HG03139 (cell line): ENCODE measurements around the gene GABARAPL1.

Source experiments
- ATAC-seq: cut with Tn5 transposase; IDR thresholded peaks from one replicate; pipeline ENCODE4 v1.9.1; 2021; ENCODE audit not compliant: unreplicated experiment

Gene GABARAPL1

GRCh38 chr12:10234562-10234961, 21.9 kb downstream of the GABARAPL1 start:
- ATAC-seq: no peak

GRCh38 chr12:10235761-10236631, 23.3 kb downstream of the GABARAPL1 start:
- no peak for ATAC-seq

DNA sequence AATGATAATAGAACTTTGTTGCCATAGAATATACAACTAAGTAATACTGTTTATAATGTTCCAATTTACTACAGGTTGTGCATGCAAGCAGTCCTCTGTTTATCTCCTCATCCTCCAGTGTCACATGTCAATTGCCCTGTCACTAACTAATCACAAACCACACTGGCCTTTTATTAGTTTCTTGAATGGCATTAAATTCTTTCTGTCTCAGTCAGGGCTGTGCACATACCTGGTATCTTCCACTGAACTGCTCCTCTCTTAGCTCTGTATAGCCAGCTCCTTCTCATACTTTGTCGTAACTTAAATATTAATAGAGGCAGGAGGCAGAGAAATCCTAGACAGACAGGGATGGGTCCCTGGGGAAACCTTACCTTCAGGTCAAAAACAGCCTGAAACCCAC, 24.0 kb downstream of the GABARAPL1 start:
- ATAC-seq: no peak

DNA sequence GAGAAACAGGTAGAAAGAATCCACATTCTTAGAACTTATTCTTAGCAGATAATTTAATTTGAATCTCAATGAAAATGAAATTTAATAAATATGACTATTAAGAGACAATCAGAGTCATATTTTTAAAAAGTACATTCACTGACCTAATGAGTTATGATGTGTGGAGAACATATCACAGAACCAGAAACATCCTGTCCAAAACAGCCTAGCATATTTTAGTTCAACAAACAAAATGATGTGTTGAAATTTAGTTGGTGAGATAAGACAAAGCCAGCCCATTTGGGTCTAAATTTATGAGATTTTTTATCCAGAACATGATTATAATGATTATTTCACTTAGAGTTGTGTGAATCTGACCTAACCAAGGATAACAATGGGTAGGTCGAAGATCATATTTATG, 25.8 kb downstream of the GABARAPL1 start:
- ATAC-seq: no peak

DNA sequence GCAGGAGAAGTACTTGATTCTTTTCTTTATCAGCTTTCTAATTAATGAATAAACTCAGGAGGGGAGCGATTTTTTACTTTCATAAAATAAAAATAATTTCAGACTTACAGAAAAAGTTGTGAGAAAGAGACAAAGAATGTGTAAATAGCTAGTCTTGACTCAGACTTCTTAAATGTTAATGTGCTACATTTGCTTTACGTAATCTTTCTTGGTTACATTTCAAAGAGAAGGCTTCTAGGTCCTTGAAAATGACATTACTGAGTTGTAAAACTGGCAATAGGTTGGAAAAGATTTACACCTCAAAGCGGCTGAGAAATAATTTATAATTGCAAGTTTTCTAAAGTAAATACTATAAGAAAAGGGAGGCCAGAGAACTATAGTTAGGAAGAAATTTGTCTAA, 28.6 kb downstream of the GABARAPL1 start:
- ATAC-seq: no peak

DNA sequence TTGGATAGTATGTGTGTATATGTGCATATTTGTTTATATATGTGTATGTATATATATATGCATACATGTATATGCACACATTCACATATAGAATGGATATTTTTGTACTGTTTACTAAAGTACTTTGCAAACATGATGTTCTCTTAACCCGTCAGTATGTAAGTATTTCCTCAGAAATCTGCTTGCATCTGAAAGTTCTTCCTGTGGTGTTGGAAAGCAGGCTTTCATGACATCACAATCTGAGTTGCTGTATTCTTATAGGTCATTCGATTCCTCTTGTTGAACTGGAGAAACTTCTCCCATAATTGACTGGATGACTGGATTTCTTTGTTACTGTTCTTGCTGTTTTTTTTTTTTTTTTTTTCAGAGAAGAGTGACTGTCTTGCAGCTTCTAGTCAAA, 29.1 kb downstream of the GABARAPL1 start:
- no peak for ATAC-seq

GRCh38 chr12:10242539-10242938, 29.9 kb downstream of the GABARAPL1 start:
- ATAC-seq: no peak

GRCh38 chr12:10243818-10244520, 31.3 kb downstream of the GABARAPL1 start:
- peak; percentile 85 for ATAC-seq

- ATAC-seq: no peak
These were observed 34.9 kb downstream of the GABARAPL1 start for GRCh38 chr12:10247436-10248058.

DNA sequence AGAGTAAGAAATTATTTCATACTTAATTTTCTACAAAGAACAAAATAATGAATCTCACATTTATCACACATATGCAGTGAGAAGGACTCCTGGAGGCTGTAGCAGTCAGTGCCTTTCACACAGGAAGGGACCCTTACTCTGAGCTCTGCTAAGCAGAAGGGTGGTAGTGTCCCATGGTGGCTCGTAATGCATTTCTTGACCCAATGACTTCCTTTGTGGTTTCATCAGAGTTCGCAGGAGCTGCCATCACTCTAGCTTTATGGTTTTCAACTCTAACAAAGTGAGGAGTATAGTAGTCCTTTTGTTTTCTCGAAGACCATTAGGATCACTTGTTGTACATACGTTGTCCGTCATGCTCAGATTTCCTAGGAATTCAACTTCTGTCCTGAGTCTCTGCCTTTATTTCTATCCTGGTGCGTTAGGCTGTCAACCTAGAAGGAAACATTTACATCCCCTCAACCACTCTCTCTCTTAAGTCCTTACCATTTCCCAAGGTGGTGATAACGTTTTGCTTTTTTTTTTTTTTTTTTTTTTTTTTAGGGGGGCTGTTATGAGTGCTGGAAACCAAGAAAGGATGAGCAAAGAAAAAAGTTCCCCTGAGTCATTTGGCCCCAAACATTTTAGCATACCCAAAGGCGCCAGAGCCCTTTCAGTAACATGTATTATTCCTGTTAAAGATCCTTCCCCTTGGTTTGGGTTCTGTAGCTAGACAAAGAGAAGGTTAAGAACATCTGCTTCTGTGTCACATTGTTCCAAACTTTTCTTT, 37.2 kb downstream of the GABARAPL1 start:
- no peak for ATAC-seq

GRCh38 chr12:10251669-10252068, 39.0 kb downstream of the GABARAPL1 start:
- ATAC-seq: no peak

DNA sequence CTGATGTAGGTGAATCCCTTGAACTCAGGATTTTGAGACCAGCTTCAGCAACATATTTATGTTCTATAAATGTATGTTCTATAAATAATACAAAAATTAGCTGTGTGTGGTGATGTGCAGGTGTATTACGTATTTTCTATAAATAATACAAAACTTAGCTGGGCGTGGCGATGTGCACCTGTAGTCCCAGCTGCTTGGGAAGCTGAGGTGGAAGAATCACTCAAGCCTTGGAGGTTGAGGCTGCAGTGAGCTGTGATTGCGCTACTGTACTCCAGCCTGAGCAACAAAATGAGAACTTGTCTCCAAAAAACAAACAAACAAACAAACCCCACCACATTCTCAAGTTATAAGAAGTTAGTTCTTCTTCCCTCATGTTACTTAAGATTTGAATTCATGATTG, 39.5 kb downstream of the GABARAPL1 start:
- no peak for ATAC-seq

DNA sequence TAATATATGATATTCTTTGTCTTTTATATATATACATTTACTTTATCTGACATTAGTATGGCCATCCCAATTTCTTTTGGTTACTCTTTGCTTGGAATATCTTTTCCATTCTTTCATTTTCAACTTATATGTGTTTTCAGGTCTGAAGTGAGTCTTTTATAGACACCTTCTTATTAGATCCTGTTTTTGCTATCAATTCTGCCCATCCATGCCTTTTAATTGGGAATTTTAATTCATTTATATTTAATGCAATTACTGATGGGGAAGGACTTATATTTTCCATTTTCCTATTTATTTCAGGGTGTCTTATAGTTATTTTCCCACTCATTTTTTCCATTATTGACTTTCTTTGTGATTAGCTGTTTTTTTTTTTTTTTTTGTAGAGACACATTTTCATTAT, 43.4 kb downstream of the GABARAPL1 start:
- no peak for ATAC-seq

DNA sequence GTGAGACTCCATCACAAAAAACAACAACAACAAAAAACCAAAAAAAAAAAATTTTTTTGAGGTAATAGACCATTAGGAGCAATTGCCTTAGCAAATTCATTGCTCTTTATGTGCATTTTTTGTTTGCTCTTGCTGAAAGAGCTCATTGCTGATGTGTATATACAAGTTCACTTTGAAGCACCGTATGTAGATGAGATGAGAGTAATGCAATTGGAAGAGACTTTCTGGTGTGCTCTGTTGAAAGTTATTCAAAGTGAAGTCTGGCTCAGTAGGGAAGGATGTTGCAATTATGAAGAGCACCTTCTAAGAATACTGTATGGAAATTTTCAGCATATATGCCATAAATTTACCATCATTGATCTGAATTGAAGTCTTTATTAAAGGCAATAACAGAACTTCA, 48.2 kb downstream of the GABARAPL1 start:
- no peak for ATAC-seq

DNA sequence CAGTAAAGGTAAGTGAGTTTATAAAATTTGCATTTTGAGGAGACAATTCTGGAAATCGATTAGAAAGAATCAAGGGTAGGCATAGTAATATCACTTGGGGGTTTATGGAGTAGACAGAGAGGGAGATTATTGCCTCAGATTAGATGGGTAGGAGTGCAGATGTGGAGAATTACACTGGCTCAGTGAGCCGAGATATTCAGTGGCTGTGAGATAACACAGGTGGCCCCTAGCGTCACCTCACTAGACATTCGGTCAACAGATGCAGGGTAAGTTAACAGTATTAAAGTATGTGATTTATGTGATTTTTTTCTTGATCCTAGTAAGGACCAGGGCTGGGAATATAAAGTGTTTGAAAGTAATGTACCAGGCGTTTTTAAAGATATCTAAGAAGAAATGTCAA, 55.4 kb downstream of the GABARAPL1 start:
- ATAC-seq: no peak

DNA sequence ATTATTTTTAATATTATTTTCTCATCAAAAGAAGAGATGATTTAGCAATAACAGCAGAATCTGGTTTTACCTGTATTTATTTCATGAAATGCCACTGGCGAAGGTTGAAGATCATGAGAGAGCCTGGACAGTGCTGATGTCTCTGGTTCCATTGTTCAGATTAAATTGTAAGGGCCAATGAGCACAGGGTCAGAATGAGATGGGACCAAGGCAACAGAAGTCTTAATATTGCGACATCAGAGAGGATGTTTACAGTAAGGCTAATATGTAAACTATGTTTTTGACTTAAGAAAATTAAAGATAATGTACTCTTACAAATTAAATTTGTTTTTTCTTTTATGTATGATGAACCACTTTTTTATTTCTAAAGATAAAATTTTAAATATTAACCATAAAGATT, 59.8 kb downstream of the GABARAPL1 start:
- no peak for ATAC-seq
